ENCODE measurements around the gene FIG4. TPM values are rescaled to one million over a fixed set of nuclear protein-coding genes. Genes with fewer than 3 reads are reported as not detected.
A peak's percentile ranks its signal among the peaks of the same experiment; 100 is the strongest.

FIG4 gene
- total and polyA plus RNA-seq, 2 of the 13 experiments (the other 11 are each of a cell fraction or from before 2014, with no cell fraction given): 5.5 to 7.9 TPM

DNA sequence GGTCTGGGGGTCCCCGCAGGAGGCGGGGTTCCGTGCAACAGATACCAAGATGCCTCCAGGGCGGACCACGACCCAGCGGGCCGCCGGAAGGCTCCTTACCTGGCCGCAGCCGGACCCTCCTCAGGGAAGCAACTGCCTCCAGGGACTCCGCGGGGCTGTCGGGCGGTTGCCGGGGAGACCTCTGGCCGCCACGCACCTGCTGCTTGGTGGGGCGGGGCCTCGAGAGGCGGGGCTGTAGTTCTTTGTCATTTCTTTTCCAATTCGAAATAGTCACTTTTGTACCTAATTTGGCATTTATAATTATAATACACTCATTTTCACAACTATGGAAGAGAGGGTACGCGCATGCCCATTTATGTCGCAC lies 741 bp upstream of the FIG4 start (continued):
- TF ChIP-seq, protein P1, sequence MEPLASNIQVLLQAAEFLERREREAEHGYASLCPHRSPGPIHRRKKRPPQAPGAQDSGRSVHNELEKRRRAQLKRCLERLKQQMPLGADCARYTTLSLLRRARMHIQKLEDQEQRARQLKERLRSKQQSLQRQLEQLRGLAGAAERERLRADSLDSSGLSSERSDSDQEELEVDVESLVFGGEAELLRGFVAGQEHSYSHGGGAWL (CRISPR knock-in tag; IDR thresholded peaks at IDR 0.05): 0 out of 2 replicates have a peak, but pooled peaks have one; percentile 59

DNA sequence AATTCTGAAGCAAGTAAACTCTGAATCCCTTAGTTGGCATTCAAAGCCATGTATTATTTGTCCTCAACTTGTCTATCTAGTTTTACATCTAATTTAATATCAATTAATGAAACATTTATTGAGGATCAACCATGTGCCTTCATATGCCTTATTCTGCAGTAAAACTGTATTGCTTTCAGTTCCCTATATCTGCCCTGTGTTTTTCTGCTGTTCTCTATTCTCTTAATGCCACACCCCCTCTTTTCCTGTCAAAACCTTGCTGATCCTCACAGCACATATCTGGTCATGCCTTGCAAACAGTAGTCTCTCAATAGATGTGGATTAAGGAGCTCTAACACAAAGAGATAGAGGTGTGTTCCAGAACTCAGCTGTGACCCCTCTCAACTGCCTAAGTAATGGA lies 2.0 kb downstream of the FIG4 start:
- intact Hi-C loops (cut with micrococcal nuclease; ENCODE audit: unreplicated experiment): no loop called here
- TF ChIP-seq IKZF1 (IDR thresholded peaks at IDR 0.05): no peak
- no peak for TF ChIP-seq GTF2F1 (IDR thresholded peaks at IDR 0.05; ENCODE audit: low read length)
- TF ChIP-seq, protein P2, sequence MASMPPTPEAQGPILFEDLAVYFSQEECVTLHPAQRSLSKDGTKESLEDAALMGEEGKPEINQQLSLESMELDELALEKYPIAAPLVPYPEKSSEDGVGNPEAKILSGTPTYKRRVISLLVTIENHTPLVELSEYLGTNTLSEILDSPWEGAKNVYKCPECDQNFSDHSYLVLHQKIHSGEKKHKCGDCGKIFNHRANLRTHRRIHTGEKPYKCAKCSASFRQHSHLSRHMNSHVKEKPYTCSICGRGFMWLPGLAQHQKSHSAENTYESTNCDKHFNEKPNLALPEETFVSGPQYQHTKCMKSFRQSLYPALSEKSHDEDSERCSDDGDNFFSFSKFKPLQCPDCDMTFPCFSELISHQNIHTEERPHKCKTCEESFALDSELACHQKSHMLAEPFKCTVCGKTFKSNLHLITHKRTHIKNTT (CRISPR knock-in tag; IDR thresholded peaks at IDR 0.05): no peak
- TF ChIP-seq, protein P3, sequence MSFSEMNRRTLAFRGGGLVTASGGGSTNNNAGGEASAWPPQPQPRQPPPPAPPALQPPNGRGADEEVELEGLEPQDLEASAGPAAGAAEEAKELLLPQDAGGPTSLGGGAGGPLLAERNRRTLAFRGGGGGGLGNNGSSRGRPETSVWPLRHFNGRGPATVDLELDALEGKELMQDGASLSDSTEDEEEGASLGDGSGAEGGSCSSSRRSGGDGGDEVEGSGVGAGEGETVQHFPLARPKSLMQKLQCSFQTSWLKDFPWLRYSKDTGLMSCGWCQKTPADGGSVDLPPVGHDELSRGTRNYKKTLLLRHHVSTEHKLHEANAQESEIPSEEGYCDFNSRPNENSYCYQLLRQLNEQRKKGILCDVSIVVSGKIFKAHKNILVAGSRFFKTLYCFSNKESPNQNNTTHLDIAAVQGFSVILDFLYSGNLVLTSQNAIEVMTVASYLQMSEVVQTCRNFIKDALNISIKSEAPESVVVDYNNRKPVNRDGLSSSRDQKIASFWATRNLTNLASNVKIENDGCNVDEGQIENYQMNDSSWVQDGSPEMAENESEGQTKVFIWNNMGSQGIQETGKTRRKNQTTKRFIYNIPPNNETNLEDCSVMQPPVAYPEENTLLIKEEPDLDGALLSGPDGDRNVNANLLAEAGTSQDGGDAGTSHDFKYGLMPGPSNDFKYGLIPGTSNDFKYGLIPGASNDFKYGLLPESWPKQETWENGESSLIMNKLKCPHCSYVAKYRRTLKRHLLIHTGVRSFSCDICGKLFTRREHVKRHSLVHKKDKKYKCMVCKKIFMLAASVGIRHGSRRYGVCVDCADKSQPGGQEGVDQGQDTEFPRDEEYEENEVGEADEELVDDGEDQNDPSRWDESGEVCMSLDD (CRISPR knock-in tag; IDR thresholded peaks at IDR 0.05; ENCODE audit: borderline replicate concordance): no peak
- TF ChIP-seq TEAD2 (CRISPR knock-in tag; IDR thresholded peaks at IDR 0.05): no peak
- TF ChIP-seq, protein P4, sequence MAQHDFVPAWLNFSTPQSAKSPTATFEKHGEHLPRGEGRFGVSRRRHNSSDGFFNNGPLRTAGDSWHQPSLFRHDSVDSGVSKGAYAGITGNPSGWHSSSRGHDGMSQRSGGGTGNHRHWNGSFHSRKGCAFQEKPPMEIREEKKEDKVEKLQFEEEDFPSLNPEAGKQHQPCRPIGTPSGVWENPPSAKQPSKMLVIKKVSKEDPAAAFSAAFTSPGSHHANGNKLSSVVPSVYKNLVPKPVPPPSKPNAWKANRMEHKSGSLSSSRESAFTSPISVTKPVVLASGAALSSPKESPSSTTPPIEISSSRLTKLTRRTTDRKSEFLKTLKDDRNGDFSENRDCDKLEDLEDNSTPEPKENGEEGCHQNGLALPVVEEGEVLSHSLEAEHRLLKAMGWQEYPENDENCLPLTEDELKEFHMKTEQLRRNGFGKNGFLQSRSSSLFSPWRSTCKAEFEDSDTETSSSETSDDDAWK (CRISPR knock-in tag; IDR thresholded peaks at IDR 0.05): no peak
- TF ChIP-seq STAG1 (CRISPR knock-in tag; IDR thresholded peaks at IDR 0.05): no peak
- no peak for TF ChIP-seq PAF1 (CRISPR knock-in tag; IDR thresholded peaks at IDR 0.05)
- TF ChIP-seq, protein P5, sequence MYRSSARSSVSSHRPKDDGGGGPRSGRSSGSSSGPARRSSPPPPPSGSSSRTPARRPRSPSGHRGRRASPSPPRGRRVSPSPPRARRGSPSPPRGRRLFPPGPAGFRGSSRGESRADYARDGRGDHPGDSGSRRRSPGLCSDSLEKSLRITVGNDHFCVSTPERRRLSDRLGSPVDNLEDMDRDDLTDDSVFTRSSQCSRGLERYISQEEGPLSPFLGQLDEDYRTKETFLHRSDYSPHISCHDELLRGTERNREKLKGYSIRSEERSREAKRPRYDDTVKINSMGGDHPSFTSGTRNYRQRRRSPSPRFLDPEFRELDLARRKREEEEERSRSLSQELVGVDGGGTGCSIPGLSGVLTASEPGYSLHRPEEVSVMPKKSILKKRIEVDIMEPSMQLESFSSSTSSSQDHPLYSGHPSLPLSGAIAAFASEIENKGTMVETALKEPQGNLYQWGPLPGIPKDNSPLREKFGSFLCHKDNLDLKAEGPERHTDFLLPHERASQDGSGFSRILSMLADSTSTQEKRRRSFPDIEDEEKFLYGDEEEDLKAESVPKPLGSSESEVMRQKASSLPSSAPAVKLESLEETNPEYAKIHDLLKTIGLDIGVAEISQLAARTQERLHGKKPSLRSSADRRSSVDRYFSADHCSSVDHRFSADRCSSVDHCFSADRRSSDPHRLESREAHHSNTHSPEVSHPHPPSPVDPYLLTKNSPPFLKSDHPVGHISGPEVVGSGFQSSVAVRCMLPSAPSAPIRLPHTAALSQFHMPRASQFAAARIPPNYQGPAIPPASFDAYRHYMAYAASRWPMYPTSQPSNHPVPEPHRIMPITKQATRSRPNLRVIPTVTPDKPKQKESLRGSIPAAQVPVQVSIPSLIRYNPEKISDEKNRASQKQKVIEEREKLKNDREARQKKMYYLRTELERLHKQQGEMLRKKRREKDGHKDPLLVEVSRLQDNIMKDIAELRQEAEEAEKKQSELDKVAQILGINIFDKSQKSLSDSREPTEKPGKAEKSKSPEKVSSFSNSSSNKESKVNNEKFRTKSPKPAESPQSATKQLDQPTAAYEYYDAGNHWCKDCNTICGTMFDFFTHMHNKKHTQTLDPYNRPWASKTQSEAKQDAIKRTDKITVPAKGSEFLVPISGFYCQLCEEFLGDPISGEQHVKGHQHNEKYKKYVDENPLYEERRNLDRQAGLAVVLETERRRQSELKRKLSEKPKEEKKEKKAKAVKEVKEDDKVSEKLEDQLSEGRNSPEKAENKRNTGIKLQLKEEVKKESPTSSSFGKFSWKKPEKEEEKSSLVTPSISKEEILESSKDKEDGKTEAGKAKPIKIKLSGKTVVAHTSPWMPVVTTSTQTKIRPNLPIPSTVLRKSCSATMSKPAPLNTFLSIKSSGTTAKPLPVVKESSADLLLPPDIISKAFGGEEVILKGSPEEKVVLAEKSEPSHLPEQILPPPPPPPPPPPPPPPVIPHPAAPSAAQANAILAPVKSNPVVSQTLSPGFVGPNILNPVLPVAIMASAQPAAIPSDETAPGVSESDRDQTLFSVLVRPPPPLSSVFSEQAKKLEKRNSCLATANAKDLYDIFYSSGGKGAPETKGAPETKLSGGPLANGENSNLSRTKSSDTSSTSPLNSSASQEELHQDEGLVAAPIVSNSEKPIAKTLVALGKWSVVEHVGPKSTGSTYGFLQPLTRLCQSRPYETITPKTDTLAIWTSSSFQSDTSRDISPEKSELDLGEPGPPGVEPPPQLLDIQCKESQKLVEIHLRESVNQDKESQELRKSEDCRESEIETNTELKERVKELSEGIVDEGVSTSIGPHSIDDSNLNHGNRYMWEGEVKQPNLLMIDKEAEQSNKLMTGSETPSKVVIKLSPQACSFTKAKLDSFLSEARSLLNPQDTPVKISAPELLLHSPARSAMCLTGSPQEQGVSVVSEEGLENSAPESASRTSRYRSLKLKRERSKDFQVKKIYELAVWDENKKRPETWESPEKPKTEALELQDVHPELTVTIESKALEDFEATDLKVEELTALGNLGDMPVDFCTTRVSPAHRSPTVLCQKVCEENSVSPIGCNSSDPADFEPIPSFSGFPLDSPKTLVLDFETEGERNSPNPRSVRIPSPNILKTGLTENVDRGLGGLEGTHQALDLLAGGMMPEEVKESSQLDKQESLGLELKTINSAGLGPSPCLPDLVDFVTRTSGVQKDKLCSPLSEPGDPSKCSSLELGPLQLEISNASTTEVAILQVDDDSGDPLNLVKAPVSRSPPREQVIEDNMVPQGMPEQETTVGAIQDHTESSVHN (CRISPR knock-in tag; IDR thresholded peaks at IDR 0.05): no peak

More for the DNA sequence above, 2.0 kb downstream of the FIG4 start:
- H3K27ac ChIP-seq (ENCODE audit: extremely low read length, insufficient read depth, low read length): no peak overlapping the region
- FAIRE-seq (no peak), ATAC-seq (no peak), DNase-seq (ENCODE audit: low spot score) (no peak)
- no TSS peak for BruUV-seq (replicated peaks)
- H4K20me1 ChIP-seq (ENCODE audit: insufficient read depth, low read length): no peaks in the 10 kb centered on the region
- H3K4me3 ChIP-seq (replicated peaks in 1 of 3; ENCODE audit: insufficient read depth in 1 of 3, low read depth in 2 of 3, low read length in 3 of 3): no peak overlapping the region
- POLR2A ChIA-PET: no interaction called here
- H3K4me1 ChIP-seq (ENCODE audit: insufficient read depth, low read length): peaks cover 21% of the 10 kb centered on the region
- no peaks in the 10 kb centered on the region for H3K27me3 ChIP-seq (ENCODE audit: control insufficient read depth in 1 of 2, insufficient read depth in 2 of 2, low read length in 2 of 2)
- no peak overlapping the region for H3K4me2 ChIP-seq (ENCODE audit: low read depth, low read length)
- CTCF ChIA-PET (ENCODE audit: low intra/inter-chr PET ratio, low total read pairs): no interaction called here
- no peak overlapping the region for H3K9ac ChIP-seq (ENCODE audit: insufficient read depth, low read depth, low read length)
- no peaks in the 10 kb centered on the region for H3K79me2 ChIP-seq (ENCODE audit: insufficient read depth, low read length)
- H3K36me3 ChIP-seq (replicated peaks in 1 of 2; ENCODE audit: control insufficient read depth in 1 of 2, insufficient read depth in 2 of 2, low read length in 2 of 2): no peaks in the 10 kb centered on the region
- no peaks in the 10 kb centered on the region for H3K9me3 ChIP-seq (ENCODE audit: low read length)
- no peak overlapping the region for H2AFZ ChIP-seq (ENCODE audit: low read length)
- in situ Hi-C loops (cut with HindIII; ENCODE audit: extremely low pct_ligation_motif_present, low pct_unique_long_range_greater_than_20kb): loop anchor here (5.0 kb wide), 1 partner anchor 166 kb away; no protein-coding TSS in a partner anchor

Data from HepG2 (cell line).